H1 (cell line): Measurements from ENCODE around the gene PREB. TPM values are rescaled to one million over a fixed set of nuclear protein-coding genes. Genes with fewer than 3 reads are reported as not detected.

Experiments used
- CTCF ChIA-PET: fragments of 300-600 bp; sonication (Branson Sonifier 250); formaldehyde crosslinking; loops from one replicate; lab custom pipeline; 2021; ENCODE audit not compliant: partially characterized antibody; lab: Charles Lee
- POLR2A ChIA-PET: fragments of 300-600 bp; sonication (Branson Sonifier 250); formaldehyde crosslinking; loops from one replicate; lab custom pipeline; 2021; ENCODE audit warnings: inconsistent platforms; ENCODE audit not compliant: partially characterized antibody; lab: Charles Lee
- DNase-seq, 2 experiments: peaks; one replicate each; pipeline versions ENCODE4 v3.0.0 to v3.0.0-alpha.2; 2010 to 2022; ENCODE audit warnings: low spot score in 2 of 2, low read depth in 1 of 2, mixed read lengths in 1 of 2
- FAIRE-seq: peaks from 2 replicates; lab custom pipeline; 2011; peaks lifted over from hg19 to GRCh38; lab: Jason Lieb, UNC
- H2AFZ ChIP-seq: 2 replicates; pipeline ENCODE4 v1.8.1; 2012; ENCODE audit warnings: low read length, inconsistent platforms
- H2AK5ac ChIP-seq: 2 replicates; pipeline ENCODE4 v1.6.1; 2013; ENCODE audit warnings: low read depth, low read length
- H2BK120ac ChIP-seq: replicated peaks from 2 replicates; pipeline ENCODE3; 2013; ENCODE audit warnings: low read depth, low read length, inconsistent platforms
- H2BK12ac ChIP-seq: 2 replicates; pipeline ENCODE4 v1.6.1; 2013; ENCODE audit warnings: low read depth, low read length
- H2BK15ac ChIP-seq: 2 replicates; pipeline ENCODE4 v1.6.1; 2013; ENCODE audit warnings: low read length
- H2BK20ac ChIP-seq: 2 replicates; pipeline ENCODE4 v1.6.1; 2013; ENCODE audit warnings: low read length
- H2BK5ac ChIP-seq: 2 replicates; pipeline ENCODE4 v1.6.1; 2013; ENCODE audit warnings: low read depth, low read length
- H3K14ac ChIP-seq: 2 replicates; pipeline ENCODE4 v1.6.1; 2013; ENCODE audit warnings: inconsistent platforms; ENCODE audit not compliant: insufficient read length
- H3K18ac ChIP-seq: 2 replicates; pipeline ENCODE4 v1.6.1; 2013; ENCODE audit warnings: low read length; ENCODE audit errors: extremely low read depth
- H3K23ac ChIP-seq: 2 replicates; pipeline ENCODE4 v1.6.1; 2013; ENCODE audit warnings: inconsistent platforms; ENCODE audit not compliant: insufficient read length
- H3K23me2 ChIP-seq: 2 replicates; pipeline ENCODE4 v1.6.1; 2013; ENCODE audit warnings: low read depth, low read length
- H3K27ac ChIP-seq: 2 replicates; pipeline ENCODE4 v1.6.1; 2011; ENCODE audit warnings: low read depth, low read length, inconsistent platforms
- H3K27me3 ChIP-seq, 4 experiments: replicated peaks in 1 of 4; 1 replicate in 1 of 4; 2 replicates in 3 of 4; pipeline versions ENCODE4 v1.6.1 to v1.8.1; 2011 to 2013; ENCODE audit warnings: low read length in 3 of 4, mild to moderate bottlenecking in 3 of 4, inconsistent platforms in 2 of 4, mixed read lengths in 2 of 4, moderate library complexity in 1 of 4; ENCODE audit not compliant: control insufficient read depth in 3 of 4, insufficient read depth in 3 of 4; ENCODE audit errors: extremely low read depth in 1 of 4
- H3K36me3 ChIP-seq, 4 experiments: 2 replicates each; pipeline versions ENCODE4 v1.6.1 to v1.8.1; 2011 to 2013; ENCODE audit warnings: mild to moderate bottlenecking in 4 of 4, low read length in 3 of 4, moderate library complexity in 2 of 4, control low read depth in 1 of 4, inconsistent platforms in 1 of 4; ENCODE audit not compliant: insufficient read depth in 4 of 4, control insufficient read depth in 2 of 4
- H3K4ac ChIP-seq: replicated peaks from 2 replicates; pipeline ENCODE3; 2013; ENCODE audit warnings: low read length, low read depth, mixed read lengths, inconsistent platforms; ENCODE audit not compliant: insufficient read length
- H3K4me1 ChIP-seq, 4 experiments: replicated peaks in 1 of 4; 1 replicate in 1 of 4; 2 replicates in 3 of 4; pipeline versions ENCODE4 v1.6.1 to v1.8.1; 2011 to 2013; ENCODE audit warnings: low read length in 3 of 4, inconsistent platforms in 2 of 4, mixed read lengths in 1 of 4; ENCODE audit not compliant: insufficient read depth in 4 of 4, control insufficient read depth in 3 of 4
- H3K4me2 ChIP-seq, 2 experiments: 2 replicates each; pipeline versions ENCODE4 v1.6.1 to v1.8.1; 2011 to 2013; ENCODE audit warnings: low read depth in 2 of 2, low read length in 2 of 2, control low read depth in 1 of 2, inconsistent platforms in 1 of 2, mild to moderate bottlenecking in 1 of 2; ENCODE audit not compliant: insufficient read depth in 1 of 2
- H3K4me3 ChIP-seq, 4 experiments: fragments of 200-600, 300-600 bp in 1 of 4; sonication (generic), shearing (Covaris generic), sonication (Bioruptor Twin) in 1 of 4; 2 replicates each; pipeline versions ENCODE4 v1.5.1 to v1.8.1; 2011 to 2016; ENCODE audit warnings: low read length in 4 of 4, low read depth in 3 of 4, control low read depth in 2 of 4, inconsistent platforms in 2 of 4, mild to moderate bottlenecking in 2 of 4, mixed read lengths in 1 of 4, moderate library complexity in 1 of 4; ENCODE audit not compliant: insufficient read depth in 2 of 4; ENCODE audit errors: extremely low read depth in 1 of 4
- H3K56ac ChIP-seq: replicated peaks from 2 replicates; pipeline ENCODE3; 2013; ENCODE audit warnings: low read depth, mild to moderate bottlenecking, mixed read lengths, low read length, inconsistent platforms; ENCODE audit not compliant: insufficient read length
- H3K79me1 ChIP-seq: 2 replicates; pipeline ENCODE4 v1.6.1; 2013; ENCODE audit warnings: low read depth, low read length, control low read depth
- H3K79me2 ChIP-seq, 2 experiments: 2 replicates each; pipeline versions ENCODE4 v1.6.1 to v1.8.1; 2012 to 2013; ENCODE audit warnings: low read length in 2 of 2, mild to moderate bottlenecking in 2 of 2, inconsistent platforms in 1 of 2; ENCODE audit not compliant: insufficient read depth in 2 of 2, control insufficient read depth in 1 of 2
- H3K9ac ChIP-seq, 4 experiments: replicated peaks in 1 of 4; 1 replicate in 1 of 4; 2 replicates in 3 of 4; pipeline versions ENCODE4 v1.6.1 to v1.8.1; 2011 to 2013; ENCODE audit warnings: low read depth in 3 of 4, low read length in 3 of 4, control low read depth in 2 of 4, mild to moderate bottlenecking in 2 of 4, moderate library complexity in 2 of 4, inconsistent platforms in 1 of 4; ENCODE audit errors: extremely low read depth in 1 of 4
- H3K9me3 ChIP-seq, 2 experiments: 2 replicates each; pipeline versions ENCODE4 v1.6.1 to v1.8.1; 2012 to 2013; ENCODE audit warnings: mild to moderate bottlenecking in 2 of 2, moderate library complexity in 2 of 2, control low read depth in 1 of 2, inconsistent platforms in 1 of 2, low read depth in 1 of 2, low read length in 1 of 2, mixed read lengths in 1 of 2; ENCODE audit not compliant: insufficient read depth in 2 of 2
- H4K20me1 ChIP-seq, 2 experiments: replicated peaks in 1 of 2; 2 replicates each; pipeline versions ENCODE3 to v1.8.1; 2011 to 2013; ENCODE audit warnings: inconsistent platforms in 2 of 2, low read length in 2 of 2, mild to moderate bottlenecking in 1 of 2; ENCODE audit not compliant: insufficient read depth in 2 of 2, control insufficient read depth in 1 of 2
- H4K5ac ChIP-seq: 2 replicates; pipeline ENCODE4 v1.6.1; 2013; ENCODE audit warnings: low read length, low read depth, mixed read lengths, inconsistent platforms; ENCODE audit not compliant: insufficient read length
- H4K8ac ChIP-seq: 2 replicates; pipeline ENCODE4 v1.8.0; 2013; ENCODE audit warnings: mild to moderate bottlenecking, moderate library complexity, low read length, inconsistent platforms; ENCODE audit not compliant: insufficient read depth; ENCODE audit errors: extremely low read depth
- H4K91ac ChIP-seq: replicated peaks from 2 replicates; pipeline ENCODE3; 2013; ENCODE audit warnings: low read length, mixed read lengths, inconsistent platforms; ENCODE audit not compliant: insufficient read length
- ATF2 ChIP-seq: IDR thresholded peaks from 2 replicates; pipeline ENCODE4 v1.6.1; 2012; ENCODE audit warnings: low read length, inconsistent platforms
- BCL11A ChIP-seq, 2 experiments: IDR thresholded peaks; one replicate each; pipeline ENCODE4 v1.6.1; 2011; ENCODE audit warnings: low read depth in 2 of 2, low read length in 2 of 2, mild to moderate bottlenecking in 2 of 2
- CTBP2 ChIP-seq: IDR thresholded peaks from 2 replicates; pipeline ENCODE4 v1.7.0; 2011; ENCODE audit warnings: borderline replicate concordance, mild to moderate bottlenecking, moderate library complexity, mixed read lengths, low read length; ENCODE audit not compliant: insufficient read depth, insufficient read length
- HDAC2 ChIP-seq, 2 experiments: fragments of 300-600 bp in 1 of 2; sonication (generic) in 1 of 2; IDR thresholded peaks; 2 replicates each; pipeline ENCODE4 v1.6.1; 2011 to 2012; ENCODE audit warnings: low read depth in 2 of 2, low read length in 2 of 2, mild to moderate bottlenecking in 2 of 2, moderate library complexity in 2 of 2, borderline replicate concordance in 1 of 2, inconsistent platforms in 1 of 2
- KDM4A ChIP-seq: IDR thresholded peaks from one replicate; pipeline ENCODE4 v1.7.1; 2012; ENCODE audit warnings: low read depth, mild to moderate bottlenecking, moderate library complexity, low read length, inconsistent platforms; ENCODE audit not compliant: severe bottlenecking
- MAFK ChIP-seq: IDR thresholded peaks from 2 replicates; pipeline ENCODE4 v1.6.1; 2012; ENCODE audit warnings: low read depth, mild to moderate bottlenecking, improper control_type of control experiment, low read length
- SP1 ChIP-seq: IDR thresholded peaks from 2 replicates; pipeline ENCODE4 v1.6.1; 2011; ENCODE audit warnings: low read depth, low read length
- SRF ChIP-seq: IDR thresholded peaks from 2 replicates; pipeline ENCODE4 v1.6.1; 2011; ENCODE audit warnings: mild to moderate bottlenecking, low read depth, low read length, moderate library complexity
- TBP ChIP-seq: IDR thresholded peaks from 2 replicates; pipeline ENCODE4 v1.6.1; 2011; ENCODE audit warnings: low read depth, low read length, improper control_type of control experiment
- USF2 ChIP-seq: IDR thresholded peaks from 2 replicates; pipeline ENCODE4 v1.6.1; 2011; ENCODE audit warnings: low read length, improper control_type of control experiment
- ZNF274 ChIP-seq: IDR thresholded peaks from 2 replicates; pipeline ENCODE4 v1.7.0; 2012; ENCODE audit warnings: low read length, borderline replicate concordance; ENCODE audit errors: extremely low read depth
- WGBS, 2 experiments: shearing (Covaris generic) in 1 of 2; methylation state at CpG; one replicate each; pipeline versions ENCODE4 v1.1.6 to v1.1.7; 2013 to 2015; ENCODE audit warnings: low lambda C conversion rate in 2 of 2, mixed read lengths in 2 of 2, inconsistent platforms in 1 of 2, low coverage in 1 of 2, missing lambda C conversion rate in 1 of 2; ENCODE audit not compliant: insufficient replicate concordance in 2 of 2, insufficient coverage in 1 of 2, insufficient read length in 1 of 2; ENCODE audit errors: extremely low coverage in 1 of 2, missing lambda C conversion rate in 1 of 2; 5-methylcytosine and 5-hydroxymethylcytosine counted together
- polyA plus RNA-seq, 7 experiments: library from polyadenylated mRNA; depleted of rRNA in 3 of 7; stranded (reverse) in 5 of 7; unstranded in 2 of 7; fragments of >200 nt in 5 of 7; fragments of 200-250 nt in 2 of 7; gene quantifications; 1 replicate in 5 of 7; 2 replicates in 1 of 7; 4 replicates in 1 of 7; pipeline versions ENCODE4 v1.2.1 to v1.2.3, GENCODE V29; 2011 to 2013; ENCODE audit warnings: missing spikeins in 2 of 7, mixed read lengths in 2 of 7
- total RNA-seq: library from RNA; stranded (reverse); fragmentation: NEBNext Ultra II Directional; extraction: Animal tissue kit (Norgen Biotek cat#: 25700); gene quantifications from 2 replicates; pipeline ENCODE4 v1.2.1, GENCODE V29; 2021

Gene PREB
- total and polyA plus RNA-seq, 2 of the 8 experiments (the other 6 are each of a cell fraction or from before 2014, with no cell fraction given): 54.1 to 72.2 TPM

GRCh38 chr2:27105981-27106380 lies 28.5 kb downstream of the PREB start:
- POLR2A ChIA-PET: interaction anchor here (0.6 to 1.4 kb wide), 3 partner anchors 19 to 26 kb away, joined by 3 to 5 read pairs (median 3); partner anchors contain the start of gene KHK
- H2BK5ac ChIP-seq: no peak overlapping the region
- no peak overlapping the region for H2AK5ac ChIP-seq
- no peak for TF ChIP-seq TBP
- TF ChIP-seq ZNF274: no peak
- no peak for TF ChIP-seq BCL11A (IDR thresholded peaks at IDR 0.05; ENCODE audit: low read depth in 2 of 2, low read length in 2 of 2)
- TF ChIP-seq HDAC2 (IDR thresholded peaks at IDR 0.05; ENCODE audit: borderline replicate concordance in 1 of 2, low read depth in 2 of 2, low read length in 2 of 2): no peak
- no peak for TF ChIP-seq ATF2
- TF ChIP-seq USF2: no peak
- no peak for TF ChIP-seq SRF
- no peak for TF ChIP-seq SP1
- TF ChIP-seq KDM4A: no peak
- TF ChIP-seq MAFK: no peak
- no peak for TF ChIP-seq CTBP2

More at GRCh38 chr2:27105981-27106380, 28.5 kb downstream of the PREB start:
- no peak overlapping the region for H2AFZ ChIP-seq
- H2BK12ac ChIP-seq: no peak overlapping the region
- 74% methylated on average over 3 of the region's 3 CpGs; no CpG with 5 or more reads in 1 of the 2 experiments for WGBS, 2 experiments
- no peaks in the 10 kb centered on the region; a peak in 1 of 7 replicates for H3K27me3 ChIP-seq
- H3K9me3 ChIP-seq: no peaks in the 10 kb centered on the region
- no peak for DNase-seq
- H3K4ac ChIP-seq: no peak overlapping the region
- no peak overlapping the region for H3K4me3 ChIP-seq
- no peaks in the 10 kb centered on the region for H4K20me1 ChIP-seq
- H3K23ac ChIP-seq: no peak overlapping the region
- H3K56ac ChIP-seq: no peak overlapping the region
- H4K91ac ChIP-seq: no peak overlapping the region
- no peak overlapping the region for H3K9ac ChIP-seq
- CTCF ChIA-PET: interaction anchor here (0.6 to 12.7 kb wide), 11 partner anchors 5 to 176 kb away, joined by 3 to 120 read pairs (median 4); partner anchors contain the start of genes PREB and TRIM54
- no peak for FAIRE-seq
- H3K23me2 ChIP-seq: no peaks in the 10 kb centered on the region
- no peak overlapping the region for H4K5ac ChIP-seq
- H3K4me2 ChIP-seq: no peak overlapping the region
- H3K79me1 ChIP-seq: no peaks in the 10 kb centered on the region
- H2BK120ac ChIP-seq: no peak overlapping the region
- H2BK15ac ChIP-seq: no peak overlapping the region
- no peaks in the 10 kb centered on the region; a peak in 1 of 7 replicates for H3K4me1 ChIP-seq
- H2BK20ac ChIP-seq: no peak overlapping the region
- H3K36me3 ChIP-seq: no peaks in the 10 kb centered on the region
- no peaks in the 10 kb centered on the region for H3K79me2 ChIP-seq
- no peak overlapping the region for H4K8ac ChIP-seq
- H3K14ac ChIP-seq: no peak overlapping the region
- no peak overlapping the region for H3K27ac ChIP-seq
- no peak overlapping the region for H3K18ac ChIP-seq
